Measurements from ENCODE around the gene MRO.

Gene MRO

GRCh38 chr18:50829644-50830043, 9.8 kb upstream of the MRO start:
- no peaks in the 10 kb centered on the region for H3K4me1 ChIP-seq (ENCODE audit: control insufficient read depth, insufficient read depth, low read length)
- H3K27me3 ChIP-seq (ENCODE audit: control insufficient read depth, insufficient read depth, low read length), result no peaks in the 10 kb centered on the region
- no peak overlapping the region for H3K4me3 ChIP-seq (ENCODE audit: low read length)
- no peak overlapping the region for H3K9ac ChIP-seq (ENCODE audit: low read length)
- no peaks in the 10 kb centered on the region for H3K36me3 ChIP-seq (ENCODE audit: control insufficient read depth, insufficient read depth, low read length)
- H3K27ac ChIP-seq (ENCODE audit: low read depth, low read length), result no peak overlapping the region

- H3K36me3 ChIP-seq (ENCODE audit: control insufficient read depth, insufficient read depth, low read length), result no peaks in the 10 kb centered on the region
- no peaks in the 10 kb centered on the region for H3K27me3 ChIP-seq (ENCODE audit: control insufficient read depth, insufficient read depth, low read length)
- H3K9ac ChIP-seq (ENCODE audit: low read length), result no peak overlapping the region
- no peaks in the 10 kb centered on the region for H3K4me1 ChIP-seq (ENCODE audit: control insufficient read depth, insufficient read depth, low read length)
- no peak overlapping the region for H3K27ac ChIP-seq (ENCODE audit: low read depth, low read length)
- no peak overlapping the region for H3K4me3 ChIP-seq (ENCODE audit: low read length)
Measured at GRCh38 chr18:50826027-50826426, 6.2 kb upstream of the MRO start.

GRCh38 chr18:50825621-50826020, 5.8 kb upstream of the MRO start:
- Histone ChIP-seq H3K36me3 (ENCODE audit: control insufficient read depth, insufficient read depth, low read length) (no peaks in the 10 kb centered on the region), H3K4me1 (ENCODE audit: control insufficient read depth, insufficient read depth, low read length) (no peaks in the 10 kb centered on the region), H3K4me3 (ENCODE audit: low read length) (no peak overlapping the region), H3K27me3 (ENCODE audit: control insufficient read depth, insufficient read depth, low read length) (no peaks in the 10 kb centered on the region), H3K27ac (ENCODE audit: low read depth, low read length) (no peak overlapping the region), H3K9ac (ENCODE audit: low read length) (no peak overlapping the region)

GRCh38 chr18:50822756-50823155, 2.9 kb upstream of the MRO start:
- Histone ChIP-seq H3K4me1 (ENCODE audit: control insufficient read depth, insufficient read depth, low read length) (peaks cover 8% of the 10 kb centered on the region), H3K27me3 (ENCODE audit: control insufficient read depth, insufficient read depth, low read length) (no peaks in the 10 kb centered on the region), H3K4me3 (ENCODE audit: low read length) (no peak overlapping the region), H3K27ac (ENCODE audit: low read depth, low read length) (no peak overlapping the region), H3K9ac (ENCODE audit: low read length) (no peak overlapping the region), H3K36me3 (ENCODE audit: control insufficient read depth, insufficient read depth, low read length) (no peaks in the 10 kb centered on the region)

- no peak overlapping the region for H3K27ac ChIP-seq (ENCODE audit: low read depth, low read length)
- no peaks in the 10 kb centered on the region for H3K27me3 ChIP-seq (ENCODE audit: control insufficient read depth, insufficient read depth, low read length)
- H3K4me3 ChIP-seq (ENCODE audit: low read length), result no peak overlapping the region
- H3K9ac ChIP-seq (ENCODE audit: low read length), result no peak overlapping the region
- peaks cover 8% of the 10 kb centered on the region for H3K4me1 ChIP-seq (ENCODE audit: control insufficient read depth, insufficient read depth, low read length)
- no peaks in the 10 kb centered on the region for H3K36me3 ChIP-seq (ENCODE audit: control insufficient read depth, insufficient read depth, low read length)
Measured at GRCh38 chr18:50820901-50821520, 1.2 kb upstream of the MRO start.

- peak overlapping the region; percentile 62 for H3K4me3 ChIP-seq (ENCODE audit: low read length)
- H3K36me3 ChIP-seq (ENCODE audit: control insufficient read depth, insufficient read depth, low read length), result no peaks in the 10 kb centered on the region
- H3K9ac ChIP-seq (ENCODE audit: low read length), result no peak overlapping the region
- H3K4me1 ChIP-seq (ENCODE audit: control insufficient read depth, insufficient read depth, low read length), result peaks cover 8% of the 10 kb centered on the region
- no peak overlapping the region for H3K27ac ChIP-seq (ENCODE audit: low read depth, low read length)
- no peaks in the 10 kb centered on the region for H3K27me3 ChIP-seq (ENCODE audit: control insufficient read depth, insufficient read depth, low read length)
Measured at GRCh38 chr18:50819027-50819727, 639 bp downstream of the MRO start.

- H3K9ac ChIP-seq (ENCODE audit: low read length), result no peak overlapping the region
- no peaks in the 10 kb centered on the region for H3K27me3 ChIP-seq (ENCODE audit: control insufficient read depth, insufficient read depth, low read length)
- no peaks in the 10 kb centered on the region for H3K36me3 ChIP-seq (ENCODE audit: control insufficient read depth, insufficient read depth, low read length)
- H3K4me1 ChIP-seq (ENCODE audit: control insufficient read depth, insufficient read depth, low read length), result peaks cover 8% of the 10 kb centered on the region
- no peak overlapping the region for H3K4me3 ChIP-seq (ENCODE audit: low read length)
- no peak overlapping the region for H3K27ac ChIP-seq (ENCODE audit: low read depth, low read length)
Measured at GRCh38 chr18:50816419-50817166, 3.2 kb downstream of the MRO start.

- Histone ChIP-seq H3K27ac (ENCODE audit: low read depth, low read length) (no peak overlapping the region), H3K27me3 (ENCODE audit: control insufficient read depth, insufficient read depth, low read length) (no peaks in the 10 kb centered on the region), H3K9ac (ENCODE audit: low read length) (no peak overlapping the region), H3K4me3 (ENCODE audit: low read length) (no peak overlapping the region), H3K36me3 (ENCODE audit: control insufficient read depth, insufficient read depth, low read length) (no peaks in the 10 kb centered on the region), H3K4me1 (ENCODE audit: control insufficient read depth, insufficient read depth, low read length) (peaks cover 1% of the 10 kb centered on the region)
Measured at GRCh38 chr18:50814395-50814794, 5.4 kb downstream of the MRO start.

- H3K4me3 ChIP-seq (ENCODE audit: low read length), result no peak overlapping the region
- no peak overlapping the region for H3K9ac ChIP-seq (ENCODE audit: low read length)
- no peaks in the 10 kb centered on the region for H3K27me3 ChIP-seq (ENCODE audit: control insufficient read depth, insufficient read depth, low read length)
- no peak overlapping the region for H3K27ac ChIP-seq (ENCODE audit: low read depth, low read length)
- no peaks in the 10 kb centered on the region for H3K36me3 ChIP-seq (ENCODE audit: control insufficient read depth, insufficient read depth, low read length)
- no peaks in the 10 kb centered on the region for H3K4me1 ChIP-seq (ENCODE audit: control insufficient read depth, insufficient read depth, low read length)
Measured at GRCh38 chr18:50813353-50813752, 6.5 kb downstream of the MRO start.

GRCh38 chr18:50812834-50813233, 7.0 kb downstream of the MRO start:
- Histone ChIP-seq H3K4me3 (ENCODE audit: low read length) (no peak overlapping the region), H3K27me3 (ENCODE audit: control insufficient read depth, insufficient read depth, low read length) (no peaks in the 10 kb centered on the region), H3K27ac (ENCODE audit: low read depth, low read length) (no peak overlapping the region), H3K9ac (ENCODE audit: low read length) (no peak overlapping the region), H3K4me1 (ENCODE audit: control insufficient read depth, insufficient read depth, low read length) (no peaks in the 10 kb centered on the region), H3K36me3 (ENCODE audit: control insufficient read depth, insufficient read depth, low read length) (no peaks in the 10 kb centered on the region)

GRCh38 chr18:50807176-50807575, 12.6 kb downstream of the MRO start:
- H3K9ac ChIP-seq (ENCODE audit: low read length), result no peak overlapping the region
- H3K4me3 ChIP-seq (ENCODE audit: low read length), result no peak overlapping the region
- H3K27ac ChIP-seq (ENCODE audit: low read depth, low read length), result no peak overlapping the region
- no peaks in the 10 kb centered on the region for H3K27me3 ChIP-seq (ENCODE audit: control insufficient read depth, insufficient read depth, low read length)
- no peaks in the 10 kb centered on the region for H3K36me3 ChIP-seq (ENCODE audit: control insufficient read depth, insufficient read depth, low read length)
- H3K4me1 ChIP-seq (ENCODE audit: control insufficient read depth, insufficient read depth, low read length), result no peaks in the 10 kb centered on the region

GRCh38 chr18:50806208-50806616, 13.6 kb downstream of the MRO start:
- no peaks in the 10 kb centered on the region for H3K36me3 ChIP-seq (ENCODE audit: control insufficient read depth, insufficient read depth, low read length)
- H3K27me3 ChIP-seq (ENCODE audit: control insufficient read depth, insufficient read depth, low read length), result no peaks in the 10 kb centered on the region
- H3K4me1 ChIP-seq (ENCODE audit: control insufficient read depth, insufficient read depth, low read length), result no peaks in the 10 kb centered on the region
- no peak overlapping the region for H3K4me3 ChIP-seq (ENCODE audit: low read length)
- no peak overlapping the region for H3K27ac ChIP-seq (ENCODE audit: low read depth, low read length)
- H3K9ac ChIP-seq (ENCODE audit: low read length), result no peak overlapping the region
